ENCODE data around the gene FAM174B.

The FAM174B gene

DNA sequence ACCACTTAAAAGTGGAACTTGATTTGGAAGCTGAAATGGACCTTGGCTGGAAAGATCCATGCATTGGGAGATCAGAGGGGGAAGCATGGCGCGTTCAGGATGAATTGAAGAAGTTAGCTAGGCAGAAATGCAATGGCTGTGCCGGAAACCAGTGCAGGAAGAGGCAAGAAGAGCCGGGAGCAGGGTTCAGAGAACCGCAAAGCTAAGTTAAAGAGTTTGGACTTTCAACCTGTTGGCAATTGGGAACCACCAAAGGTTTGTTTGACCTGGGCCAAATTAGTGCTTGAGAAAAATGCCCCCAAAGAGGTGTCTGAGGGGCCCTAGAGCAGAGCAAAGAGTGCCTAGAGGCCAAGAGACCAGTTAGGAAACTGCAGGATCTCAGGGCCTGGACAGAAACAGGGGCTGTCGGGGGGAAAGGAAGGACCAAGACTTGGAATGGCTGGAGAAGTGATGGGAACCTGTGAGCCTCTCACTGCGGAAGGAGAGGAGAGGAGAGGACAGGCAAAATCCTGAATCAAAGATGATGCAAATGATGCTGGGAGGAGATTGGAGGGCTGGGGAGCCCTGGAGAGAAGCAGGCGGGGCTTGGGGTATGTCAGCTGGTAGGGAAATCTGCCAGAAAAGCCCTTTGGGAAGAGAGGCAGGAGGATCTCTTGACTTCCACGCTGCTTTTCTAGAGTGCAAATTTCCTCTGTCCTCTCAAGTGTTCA lies 49.3 kb downstream of the FAM174B start:
- no peak for TF ChIP-seq EZH2 (IDR thresholded peaks at IDR 0.05)
- no peak for TF ChIP-seq POLR2AphosphoS5 (IDR thresholded peaks at IDR 0.05; ENCODE audit: borderline replicate concordance, low read depth, low read length)
- TF ChIP-seq FOXP2 (optimal IDR thresholded peaks at IDR 0.05; ENCODE audit: control extremely low read depth, extremely low read length, insufficient read depth), result no peak
- H3K4me3 ChIP-seq, result no peak overlapping the region
- DNase-seq (ENCODE audit: low read depth, low spot score), result no peak
- no peak overlapping the region for H3K27ac ChIP-seq
- no peak overlapping the region for H3K9ac ChIP-seq (ENCODE audit: insufficient read length)
- no peaks in the 10 kb centered on the region for H3K9me3 ChIP-seq (ENCODE audit: low read depth, low read length)
- H3K36me3 ChIP-seq (ENCODE audit: insufficient read depth, low read length), result no peaks in the 10 kb centered on the region

DNA sequence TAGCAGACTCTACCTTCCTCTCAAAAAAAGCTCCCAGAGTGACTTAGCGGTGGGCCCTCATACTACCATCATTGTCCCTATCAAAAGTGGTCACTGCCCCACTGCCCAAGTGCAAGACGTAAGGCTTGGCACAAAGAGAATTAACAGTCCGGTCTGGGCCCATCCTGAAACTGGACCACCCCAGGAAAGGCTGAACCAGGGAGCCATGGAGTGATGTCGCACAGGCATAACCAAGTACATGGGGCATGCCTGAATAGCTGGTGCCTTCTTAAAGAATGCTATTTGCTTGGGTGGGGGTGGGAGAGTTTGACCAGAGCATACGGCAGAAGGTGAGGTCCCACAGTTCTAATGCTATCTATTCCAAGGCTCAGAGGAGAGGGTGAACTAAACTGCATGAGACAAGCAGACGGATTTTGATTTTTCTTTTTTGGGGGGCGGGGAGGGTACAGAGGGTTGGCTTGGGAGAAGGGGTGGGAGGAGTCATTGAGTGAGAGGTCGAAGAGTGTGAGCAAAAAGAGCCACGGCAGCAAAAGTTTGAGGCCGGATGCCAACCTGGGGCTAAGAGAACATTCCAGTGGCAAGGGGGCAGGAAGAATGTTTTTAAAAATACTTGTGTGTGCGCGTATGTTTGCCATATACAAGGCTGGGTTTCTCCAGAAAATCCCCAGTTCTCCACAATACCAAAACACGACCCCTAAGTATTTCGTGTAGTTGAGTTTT lies 50.2 kb downstream of the FAM174B start:
- no peak for DNase-seq (ENCODE audit: low read depth, low spot score)
- no peak overlapping the region for H3K9ac ChIP-seq (ENCODE audit: insufficient read length)
- H3K27ac ChIP-seq, result no peak overlapping the region
- no peak overlapping the region for H3K4me3 ChIP-seq
- TF ChIP-seq POLR2AphosphoS5 (IDR thresholded peaks at IDR 0.05; ENCODE audit: borderline replicate concordance, low read depth, low read length) (no peak), FOXP2 (optimal IDR thresholded peaks at IDR 0.05; ENCODE audit: control extremely low read depth, extremely low read length, insufficient read depth) (no peak), EZH2 (IDR thresholded peaks at IDR 0.05) (no peak)
- no peaks in the 10 kb centered on the region for H3K9me3 ChIP-seq (ENCODE audit: low read depth, low read length)
- no peaks in the 10 kb centered on the region for H3K36me3 ChIP-seq (ENCODE audit: insufficient read depth, low read length)

DNA sequence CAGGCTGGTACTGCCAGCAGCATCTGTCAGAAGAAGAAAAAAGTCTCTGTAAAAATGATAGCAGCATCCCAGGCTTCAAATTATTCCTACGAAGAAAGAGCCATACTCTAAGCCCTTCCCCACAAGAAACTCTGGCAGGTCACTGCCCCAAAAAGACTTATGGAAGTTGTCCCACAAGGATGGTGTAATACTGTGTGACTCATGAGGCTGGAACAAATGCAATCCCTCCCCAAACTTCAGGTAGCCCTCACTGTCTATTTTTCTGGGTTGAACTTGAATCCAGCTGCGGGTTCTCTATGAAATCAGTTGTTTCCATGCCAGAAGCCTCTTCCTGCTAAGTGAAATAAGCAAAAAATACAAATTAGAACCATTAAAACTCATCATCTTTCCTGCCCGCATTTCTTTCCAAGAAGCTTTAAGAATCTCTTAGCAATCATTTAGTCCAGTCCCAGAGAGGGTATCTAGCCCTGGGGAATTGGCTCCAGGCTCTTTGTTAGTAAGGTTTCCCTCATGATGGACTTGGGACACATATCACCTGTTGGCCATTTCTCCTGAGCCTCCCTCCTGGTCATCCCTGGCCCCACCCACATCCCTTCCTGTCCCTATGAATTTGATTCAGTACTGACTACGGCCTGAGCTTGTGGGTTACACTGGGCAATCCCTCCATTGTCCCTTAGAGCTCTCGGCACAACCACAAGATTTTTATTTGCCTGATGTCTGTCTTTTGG lies 51.7 kb downstream of the FAM174B start:
- Histone ChIP-seq H3K4me3 (no peak overlapping the region), H3K9me3 (ENCODE audit: low read depth, low read length) (no peaks in the 10 kb centered on the region), H3K36me3 (ENCODE audit: insufficient read depth, low read length) (no peaks in the 10 kb centered on the region), H3K9ac (ENCODE audit: insufficient read length) (no peak overlapping the region), H3K27ac (no peak overlapping the region)
- DNase-seq (ENCODE audit: low read depth, low spot score), result no peak
- no peak for TF ChIP-seq FOXP2 (optimal IDR thresholded peaks at IDR 0.05; ENCODE audit: control extremely low read depth, extremely low read length, insufficient read depth)

DNA sequence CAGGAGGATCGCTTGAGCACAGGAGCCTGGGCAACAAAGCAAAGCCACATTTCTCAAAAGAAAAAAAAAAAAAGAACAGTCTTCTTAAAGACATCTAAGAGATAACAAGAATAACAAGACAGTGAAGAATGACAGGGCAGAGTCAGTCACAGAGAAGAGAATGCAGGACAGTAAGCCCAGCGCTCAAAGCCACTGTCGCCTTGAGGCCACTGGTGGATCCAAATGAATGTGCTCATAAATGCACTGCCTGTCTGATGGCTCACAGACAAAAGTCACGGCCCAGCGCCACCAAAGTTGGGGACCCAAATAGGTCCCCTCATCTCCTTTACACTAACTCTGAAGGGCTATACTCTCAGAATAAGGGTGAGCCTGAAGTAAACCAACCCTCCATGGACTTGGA lies 52.3 kb downstream of the FAM174B start:
- no peak for DNase-seq (ENCODE audit: low read depth, low spot score)
- Histone ChIP-seq H3K4me3 (no peak overlapping the region), H3K9me3 (ENCODE audit: low read depth, low read length) (no peaks in the 10 kb centered on the region), H3K27ac (no peak overlapping the region), H3K9ac (ENCODE audit: insufficient read length) (no peak overlapping the region), H3K36me3 (ENCODE audit: insufficient read depth, low read length) (no peaks in the 10 kb centered on the region)
- TF ChIP-seq POLR2AphosphoS5 (IDR thresholded peaks at IDR 0.05; ENCODE audit: borderline replicate concordance, low read depth, low read length) (no peak), EZH2 (IDR thresholded peaks at IDR 0.05) (no peak), FOXP2 (optimal IDR thresholded peaks at IDR 0.05; ENCODE audit: control extremely low read depth, extremely low read length, insufficient read depth) (no peak)

DNA sequence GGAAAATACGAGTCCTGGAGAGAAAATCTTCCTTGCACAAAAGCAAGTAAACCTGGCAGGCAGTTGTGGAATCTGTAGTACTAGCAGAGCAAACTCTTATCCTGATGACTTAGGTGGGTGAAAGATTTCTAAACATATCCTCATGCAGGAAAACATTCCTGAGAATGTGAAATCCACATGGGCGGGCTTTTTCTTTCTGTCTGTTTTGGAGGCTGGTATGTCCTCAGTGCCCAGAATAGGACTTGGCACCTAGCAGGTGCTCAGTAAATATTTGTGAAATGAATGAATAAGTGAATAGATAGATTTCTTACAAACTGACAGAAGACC lies 53.3 kb downstream of the FAM174B start:
- Histone ChIP-seq H3K36me3 (ENCODE audit: insufficient read depth, low read length) (no peaks in the 10 kb centered on the region), H3K27ac (no peak overlapping the region), H3K9me3 (ENCODE audit: low read depth, low read length) (no peaks in the 10 kb centered on the region), H3K4me3 (no peak overlapping the region), H3K9ac (ENCODE audit: insufficient read length) (no peak overlapping the region)
- no peak for TF ChIP-seq EZH2 (IDR thresholded peaks at IDR 0.05)
- no peak for TF ChIP-seq FOXP2 (optimal IDR thresholded peaks at IDR 0.05; ENCODE audit: control extremely low read depth, extremely low read length, insufficient read depth)
- no peak for TF ChIP-seq POLR2AphosphoS5 (IDR thresholded peaks at IDR 0.05; ENCODE audit: borderline replicate concordance, low read depth, low read length)
- no peak for DNase-seq (ENCODE audit: low read depth, low spot score)

DNA sequence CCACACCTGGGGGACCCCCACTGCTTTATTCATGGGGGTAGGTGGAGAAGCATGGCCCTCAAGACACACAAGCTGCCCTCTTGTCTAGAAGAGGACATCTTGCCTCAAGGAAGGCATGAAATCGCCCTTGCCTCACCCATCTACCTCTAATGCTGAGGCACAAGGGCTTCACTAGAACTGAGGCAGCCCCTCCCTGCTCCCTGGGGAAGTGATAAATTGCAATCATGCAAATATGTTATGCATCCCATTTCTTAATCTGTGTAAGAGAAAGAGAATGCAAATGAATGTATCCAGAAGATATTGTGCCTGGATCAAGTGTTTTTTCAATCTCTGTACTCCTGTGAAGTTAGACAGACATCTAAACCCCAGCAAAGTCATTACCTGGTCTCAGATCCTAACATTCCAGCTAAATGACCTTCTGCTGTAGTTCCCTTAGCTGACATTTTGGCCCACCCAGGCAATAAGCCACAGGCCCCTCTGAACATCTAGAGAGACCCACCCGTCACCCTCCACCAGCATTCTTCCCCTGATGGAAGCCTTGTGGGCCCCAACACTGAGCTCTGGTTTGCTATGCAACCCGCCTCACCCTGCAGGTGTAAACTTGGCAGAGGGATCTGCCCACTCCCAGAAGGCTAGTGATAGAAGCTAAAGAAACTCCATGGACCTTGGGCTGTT lies 53.8 kb downstream of the FAM174B start:
- TF ChIP-seq FOXP2 (optimal IDR thresholded peaks at IDR 0.05; ENCODE audit: control extremely low read depth, extremely low read length, insufficient read depth), result no peak
- TF ChIP-seq POLR2AphosphoS5 (IDR thresholded peaks at IDR 0.05; ENCODE audit: borderline replicate concordance, low read depth, low read length), result no peak
- no peak for TF ChIP-seq EZH2 (IDR thresholded peaks at IDR 0.05)
- no peak overlapping the region for H3K9ac ChIP-seq (ENCODE audit: insufficient read length)

DNA sequence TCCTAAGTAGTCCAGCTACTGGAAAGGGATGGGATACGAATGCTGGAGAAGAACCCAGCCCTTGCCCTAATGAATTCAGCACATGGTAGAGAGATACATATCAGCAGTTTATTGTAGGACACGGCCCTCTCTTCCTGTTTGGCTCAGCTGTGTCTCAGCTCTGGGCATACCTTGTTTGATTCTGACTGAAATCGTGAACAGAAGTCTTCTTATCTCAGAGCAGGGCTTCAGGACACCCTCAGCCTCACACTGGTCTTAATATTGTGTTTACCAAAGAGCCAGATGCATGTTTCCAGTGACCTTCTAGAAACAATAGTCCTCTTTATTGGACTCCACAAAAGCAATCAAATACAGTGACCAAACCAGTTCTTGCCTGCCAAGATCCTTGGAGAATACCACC lies 54.7 kb downstream of the FAM174B start:
- DNase-seq (ENCODE audit: low read depth, low spot score), result no peak
- Histone ChIP-seq H3K9me3 (ENCODE audit: low read depth, low read length) (no peaks in the 10 kb centered on the region), H3K36me3 (ENCODE audit: insufficient read depth, low read length) (no peaks in the 10 kb centered on the region), H3K27ac (no peak overlapping the region), H3K9ac (ENCODE audit: insufficient read length) (no peak overlapping the region), H3K4me3 (no peak overlapping the region)
- TF ChIP-seq EZH2 (IDR thresholded peaks at IDR 0.05), result no peak
- no peak for TF ChIP-seq FOXP2 (optimal IDR thresholded peaks at IDR 0.05; ENCODE audit: control extremely low read depth, extremely low read length, insufficient read depth)
- TF ChIP-seq POLR2AphosphoS5 (IDR thresholded peaks at IDR 0.05; ENCODE audit: borderline replicate concordance, low read depth, low read length), result no peak

More for the DNA sequence above, 53.8 kb downstream of the FAM174B start:
- Histone ChIP-seq H3K4me3 (no peak overlapping the region), H3K27ac (no peak overlapping the region), H3K36me3 (ENCODE audit: insufficient read depth, low read length) (no peaks in the 10 kb centered on the region), H3K9me3 (ENCODE audit: low read depth, low read length) (no peaks in the 10 kb centered on the region)
- no peak for DNase-seq (ENCODE audit: low read depth, low spot score)

DNA sequence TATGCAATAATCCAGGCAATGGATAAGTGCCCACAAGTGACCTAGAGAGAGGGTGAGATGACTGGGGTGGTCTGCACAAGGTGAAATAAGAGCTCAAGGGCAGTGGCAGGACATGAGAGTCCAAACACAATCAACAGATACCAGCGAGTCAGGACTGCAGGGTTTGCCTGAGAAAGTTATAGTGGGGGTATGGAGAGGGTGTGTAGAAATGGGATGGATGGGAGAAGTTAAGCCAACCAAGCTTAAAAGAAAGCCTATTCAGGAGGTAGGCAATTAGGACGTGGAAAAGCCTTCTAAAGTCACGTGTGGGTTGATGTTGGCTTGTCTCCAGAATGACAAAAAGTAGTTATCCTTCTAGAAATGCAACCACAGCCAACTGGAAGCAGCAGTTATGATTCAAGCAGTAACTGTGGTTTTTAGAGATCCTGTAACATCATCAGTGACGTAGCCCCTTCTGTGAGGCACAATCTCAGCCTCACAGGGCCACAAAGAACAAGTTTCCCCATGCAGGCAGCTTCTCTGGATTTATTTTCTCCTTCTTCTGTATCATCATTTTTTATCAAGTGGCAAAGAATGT lies 56.1 kb downstream of the FAM174B start:
- no peak for DNase-seq (ENCODE audit: low read depth, low spot score)
- Histone ChIP-seq H3K4me3 (no peak overlapping the region), H3K27ac (no peak overlapping the region), H3K9ac (ENCODE audit: insufficient read length) (no peak overlapping the region), H3K36me3 (ENCODE audit: insufficient read depth, low read length) (no peaks in the 10 kb centered on the region), H3K9me3 (ENCODE audit: low read depth, low read length) (no peaks in the 10 kb centered on the region)
- TF ChIP-seq FOXP2 (optimal IDR thresholded peaks at IDR 0.05; ENCODE audit: control extremely low read depth, extremely low read length, insufficient read depth) (no peak), EZH2 (IDR thresholded peaks at IDR 0.05) (no peak), POLR2AphosphoS5 (IDR thresholded peaks at IDR 0.05; ENCODE audit: borderline replicate concordance, low read depth, low read length) (no peak)
